Kidney capillary endothelial cell (primary cell): ENCODE results near the gene PTGIS.
A peak's percentile ranks its signal among the peaks of the same experiment; 100 is the strongest.

Experiments
- DNase-seq: peaks from one replicate; pipeline ENCODE4 v3.0.0-alpha.2; 2018; ENCODE audit warnings: low spot score

Gene PTGIS

DNA sequence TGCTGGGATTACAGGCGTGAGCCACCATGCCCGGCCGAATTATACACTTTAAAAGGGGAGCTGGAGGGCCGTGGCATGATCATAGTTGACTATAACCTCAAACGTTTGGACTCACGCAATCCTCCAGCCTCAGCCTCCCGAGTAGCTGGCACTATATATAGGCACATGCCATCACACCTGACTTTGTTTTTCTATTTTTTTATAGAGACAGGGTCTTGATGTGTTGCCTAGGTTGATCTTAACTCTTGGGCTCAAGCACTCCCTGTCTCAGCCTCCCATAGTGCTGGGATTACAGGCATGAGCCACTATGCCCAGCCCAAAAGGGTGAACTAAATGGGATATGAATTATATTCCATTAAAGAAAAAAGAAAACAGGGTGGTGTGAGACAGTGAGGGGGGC is 7.8 kb downstream of the PTGIS start:
- DNase-seq, result no peak

DNA sequence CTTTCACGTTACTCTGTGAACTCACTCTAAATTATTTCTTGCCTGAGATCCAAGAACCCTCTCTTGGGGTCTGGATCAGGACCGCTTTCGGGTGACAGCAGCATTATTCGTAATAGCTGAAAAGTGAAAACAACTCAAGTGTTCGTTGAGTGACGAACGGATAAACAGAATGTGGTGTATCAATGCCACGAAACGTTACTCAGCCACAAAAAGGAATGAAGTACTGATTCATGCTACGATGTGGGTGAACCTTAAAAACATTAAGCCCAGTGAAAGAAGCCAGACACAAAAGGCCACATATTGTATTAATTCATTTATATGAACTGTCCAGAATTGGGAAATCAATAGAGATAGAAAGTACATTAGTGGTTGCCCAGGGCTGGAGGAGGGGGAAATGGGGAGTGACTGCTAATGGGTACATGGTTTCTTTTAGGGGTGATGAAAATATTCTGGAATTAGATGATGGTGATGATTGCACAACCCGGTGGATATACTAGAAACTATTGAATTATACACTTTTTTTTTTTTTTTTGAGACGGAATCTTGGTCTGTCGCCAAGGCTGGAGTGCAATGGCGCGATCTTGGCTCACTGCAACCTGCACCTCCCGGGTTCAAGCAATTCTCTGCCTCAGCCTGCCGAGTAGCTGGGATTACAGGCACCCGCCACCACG is 8.4 kb downstream of the PTGIS start:
- no peak for DNase-seq

DNA sequence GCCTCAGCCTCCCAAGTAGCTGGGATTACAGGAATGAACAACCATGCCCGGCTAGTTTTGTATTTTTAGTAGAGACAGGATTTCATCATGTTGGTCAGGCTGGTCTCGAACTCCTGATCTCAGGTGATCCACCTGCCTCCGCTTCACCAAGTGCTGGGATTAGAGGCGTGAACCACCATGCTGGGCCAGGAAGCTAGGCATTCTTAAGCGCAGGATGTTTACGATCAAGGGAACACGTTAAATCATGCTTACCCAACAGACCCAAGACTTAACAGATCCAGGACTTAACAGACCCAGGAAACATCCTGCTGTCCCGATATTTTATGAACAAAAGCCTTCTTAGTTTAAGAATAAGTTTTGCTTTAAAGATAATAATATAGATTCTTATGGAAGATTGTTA is 9.1 kb downstream of the PTGIS start:
- DNase-seq, result no peak

DNA sequence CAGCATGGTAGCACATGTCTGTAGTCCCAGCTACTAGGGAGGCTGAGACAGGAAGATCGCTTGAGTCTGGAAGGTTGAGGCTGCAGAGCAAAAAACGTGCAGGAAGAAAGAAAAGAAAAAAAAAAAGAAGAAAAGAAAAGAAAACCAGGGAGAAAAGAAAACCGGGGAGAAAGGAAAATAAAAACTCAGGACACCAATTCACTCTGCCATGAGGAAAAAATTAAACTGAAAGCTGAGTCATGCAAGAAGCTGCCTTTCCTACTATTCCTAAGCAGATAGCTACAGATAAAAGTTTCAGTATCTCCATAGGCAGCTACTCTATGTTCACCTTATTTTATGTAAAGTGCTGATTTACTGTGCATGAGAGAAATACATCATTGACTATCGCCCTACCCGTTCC is 10.5 kb downstream of the PTGIS start:
- no peak for DNase-seq

DNA sequence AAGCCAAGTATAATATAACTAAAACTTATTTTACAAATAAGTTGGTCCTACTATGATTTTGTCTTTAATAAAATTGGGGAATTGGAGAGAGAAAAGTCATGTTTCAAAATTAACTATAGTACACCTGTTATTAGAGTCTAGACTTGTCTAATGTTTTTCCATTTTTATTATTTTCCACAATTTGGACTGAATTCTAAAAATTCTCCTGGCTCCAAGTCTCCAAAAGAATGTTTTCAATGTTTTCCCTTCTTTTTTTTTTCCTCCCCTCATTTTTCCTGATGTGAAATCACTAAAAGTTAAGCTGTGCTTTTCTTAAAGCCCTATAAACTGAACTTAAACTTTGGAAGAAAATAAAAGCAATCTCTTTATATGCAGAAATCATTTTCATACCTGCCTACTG is 11.3 kb downstream of the PTGIS start:
- no peak for DNase-seq

DNA sequence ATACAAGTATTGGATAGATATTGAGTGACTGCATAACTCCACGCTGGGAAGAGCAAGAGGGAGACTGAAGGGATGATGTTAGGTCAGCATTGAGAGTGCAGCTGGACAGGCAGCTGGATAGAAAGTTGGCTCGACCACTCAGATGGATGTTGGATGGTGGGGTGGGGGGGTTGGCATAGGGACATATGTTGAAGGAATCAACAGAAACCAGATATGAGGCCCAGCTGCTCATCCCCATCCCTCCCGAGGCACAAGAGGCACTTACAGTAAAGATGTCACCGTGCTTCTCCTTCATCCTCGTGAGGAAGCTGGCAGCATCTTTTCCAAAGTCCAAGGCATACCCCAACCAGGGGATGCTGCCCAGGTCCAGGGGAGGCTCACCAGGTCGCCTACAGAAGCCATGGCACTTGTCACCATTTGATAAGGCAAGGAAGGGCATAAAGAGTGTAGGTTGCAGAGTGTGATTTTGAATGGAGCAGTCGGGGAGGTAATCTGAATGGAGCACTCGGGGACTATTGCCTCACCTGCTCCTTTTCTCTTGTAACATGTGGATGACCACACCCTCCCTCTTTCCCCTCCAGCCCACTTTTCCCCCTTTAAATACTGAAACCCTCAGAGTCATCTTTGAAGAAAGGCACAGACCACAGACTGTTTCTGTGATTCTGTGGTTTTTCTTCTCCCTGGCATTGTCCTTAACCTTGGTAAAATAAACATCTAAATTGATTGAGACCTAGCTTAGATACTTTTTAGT is 18.0 kb downstream of the PTGIS start:
- DNase-seq, result no peak

DNA sequence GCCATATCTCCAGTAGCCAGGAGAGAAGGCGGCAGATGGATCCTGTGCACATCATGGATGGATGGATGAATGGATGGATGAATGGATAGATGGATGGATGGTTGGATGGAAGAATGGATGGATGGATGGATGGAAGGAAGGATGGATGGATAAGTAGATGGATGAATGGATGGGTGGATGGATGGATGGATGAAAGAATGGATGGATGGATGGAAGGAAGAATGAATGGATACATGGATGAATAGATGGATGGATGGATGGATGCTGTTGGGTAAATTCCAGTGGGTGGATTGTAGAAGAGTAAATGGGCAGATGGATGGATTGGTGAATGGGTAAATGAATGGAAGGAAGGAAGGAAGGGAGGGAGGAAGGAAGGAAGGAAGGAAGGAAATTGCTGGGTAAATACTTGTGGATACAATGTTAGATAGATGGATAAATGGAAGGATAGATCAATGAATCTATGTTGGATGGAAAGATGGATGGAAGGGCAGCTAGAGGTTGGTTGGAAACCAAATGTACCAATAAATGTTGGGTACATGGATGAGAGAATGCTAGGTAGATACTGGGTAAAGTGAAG is 19.5 kb downstream of the PTGIS start:
- DNase-seq, result no peak

DNA sequence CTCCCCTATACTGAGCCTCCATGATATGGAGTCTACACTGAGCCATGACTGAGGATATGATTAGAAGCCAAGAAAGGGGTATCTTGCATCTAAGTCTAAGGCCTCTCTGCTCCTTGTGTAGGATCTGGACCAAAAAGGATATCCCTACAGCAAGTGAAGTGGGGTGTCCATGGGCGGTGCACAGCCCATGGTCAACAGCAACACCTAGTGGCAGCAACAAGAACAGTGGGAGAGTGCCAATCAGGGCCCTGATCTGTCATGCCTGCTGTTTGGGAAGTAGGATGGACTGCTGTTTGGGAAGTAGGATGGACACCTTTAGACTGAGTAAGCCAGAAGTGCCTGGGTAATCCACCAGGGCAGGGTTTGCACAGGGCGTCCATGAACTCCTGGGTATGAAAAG is 22.4 kb downstream of the PTGIS start:
- DNase-seq, result no peak

DNA sequence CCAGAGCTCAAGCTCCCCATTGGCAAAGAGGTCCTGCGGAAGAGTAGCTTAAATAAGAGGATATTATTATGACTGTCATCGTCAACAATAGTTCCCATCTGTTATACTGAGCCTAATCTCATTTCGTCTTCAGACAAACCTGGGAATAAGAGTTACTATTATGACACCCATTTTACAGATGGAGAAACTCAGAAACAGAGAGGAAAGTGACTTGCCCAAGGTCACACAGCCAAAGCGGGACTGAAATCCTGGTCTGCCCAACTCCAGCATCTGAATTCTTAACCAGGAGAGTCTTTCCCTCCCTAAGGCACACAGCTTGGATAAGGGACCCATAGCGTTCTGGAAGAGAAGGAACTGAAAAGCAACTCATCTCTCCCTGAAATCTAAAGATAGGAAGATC is 23.4 kb downstream of the PTGIS start:
- DNase-seq, result no peak

DNA sequence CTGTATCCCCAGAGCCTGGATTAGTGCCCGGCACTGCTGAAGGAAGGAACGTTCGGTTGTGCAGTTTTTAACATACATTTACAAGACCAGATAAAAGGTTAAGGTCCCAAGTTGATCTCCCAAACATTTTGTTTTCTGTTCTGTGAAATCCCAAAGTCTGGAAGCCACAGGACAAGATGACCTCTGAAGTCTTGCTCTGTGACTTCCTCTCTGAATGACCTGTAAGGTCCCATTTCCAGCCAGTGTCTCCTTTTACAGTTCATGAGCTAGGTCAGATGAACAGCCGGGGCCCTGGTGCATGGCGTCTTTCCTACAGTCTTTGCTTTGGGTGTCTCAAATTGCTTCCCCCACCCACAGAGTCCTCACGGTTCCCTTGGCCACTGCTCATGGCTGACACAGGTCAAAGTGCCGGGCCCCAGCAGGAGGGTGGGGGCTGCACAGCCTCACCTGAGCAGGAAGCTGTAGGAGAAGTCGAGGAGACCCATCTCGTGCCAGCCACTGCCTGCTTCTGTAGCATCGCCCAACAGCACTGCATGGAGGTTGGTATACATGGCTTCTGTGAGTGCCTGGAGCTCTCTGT is 24.0 kb downstream of the PTGIS start:
- no peak for DNase-seq

DNA sequence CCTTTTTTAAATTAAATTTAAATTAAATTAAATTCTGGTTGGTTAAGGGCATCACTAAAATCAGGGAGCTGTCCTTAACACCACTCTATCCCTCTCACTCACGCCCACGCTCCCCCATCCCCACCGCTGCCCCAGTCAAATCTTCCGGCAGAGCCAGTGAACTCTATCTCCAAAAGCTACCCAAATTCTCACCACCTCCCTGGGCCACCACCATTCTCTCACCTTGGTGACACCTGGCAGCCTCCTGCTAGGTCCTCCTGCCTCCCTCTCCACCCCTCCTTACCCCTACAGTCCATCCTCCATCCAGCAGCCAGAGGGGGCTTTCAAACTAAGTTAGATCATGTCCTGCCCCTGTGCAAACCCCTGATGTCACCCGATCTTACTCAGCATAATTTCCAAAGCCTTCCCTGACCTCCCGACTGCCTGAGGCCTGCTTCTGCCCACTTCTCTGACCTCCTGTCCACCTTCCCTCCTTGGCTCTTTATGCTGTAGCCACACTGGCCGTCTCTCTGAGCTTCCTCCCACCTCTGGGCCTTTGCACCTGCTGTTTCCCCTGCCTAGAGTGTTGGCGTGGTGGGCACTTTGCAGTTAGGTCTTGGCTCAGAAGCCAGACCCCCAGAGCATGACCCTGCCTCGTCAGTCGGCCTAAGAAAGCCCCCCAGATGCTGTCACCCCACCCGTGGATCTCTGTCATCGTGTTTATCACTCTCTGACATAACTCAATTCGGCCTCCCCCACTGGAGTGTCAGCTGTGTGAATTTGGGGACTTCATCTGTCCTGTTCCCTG is 24.7 kb downstream of the PTGIS start:
- DNase-seq, result no peak

DNA sequence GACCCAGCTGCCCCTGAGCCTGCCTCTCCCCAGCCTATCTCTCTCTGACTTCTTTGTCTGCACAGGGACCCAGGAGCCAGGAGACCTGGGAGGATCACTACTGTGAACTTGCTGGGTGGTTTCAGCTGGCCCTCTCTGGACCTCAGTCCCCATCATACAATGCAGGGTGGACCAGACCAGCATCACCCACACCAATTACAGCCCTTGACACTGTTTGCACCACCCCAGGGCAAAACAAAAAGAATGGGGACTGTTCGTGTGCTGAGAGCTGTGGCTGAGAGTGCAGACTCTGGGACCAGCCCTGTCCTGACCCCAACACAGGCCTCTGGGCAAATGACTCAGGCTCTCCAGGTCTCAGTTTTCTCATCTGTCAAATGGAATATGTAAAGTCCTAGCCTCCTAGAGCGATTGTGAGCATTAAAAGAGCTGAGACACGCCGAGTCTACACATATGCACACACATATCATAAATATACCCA is 25.4 kb downstream of the PTGIS start:
- no peak for DNase-seq

DNA sequence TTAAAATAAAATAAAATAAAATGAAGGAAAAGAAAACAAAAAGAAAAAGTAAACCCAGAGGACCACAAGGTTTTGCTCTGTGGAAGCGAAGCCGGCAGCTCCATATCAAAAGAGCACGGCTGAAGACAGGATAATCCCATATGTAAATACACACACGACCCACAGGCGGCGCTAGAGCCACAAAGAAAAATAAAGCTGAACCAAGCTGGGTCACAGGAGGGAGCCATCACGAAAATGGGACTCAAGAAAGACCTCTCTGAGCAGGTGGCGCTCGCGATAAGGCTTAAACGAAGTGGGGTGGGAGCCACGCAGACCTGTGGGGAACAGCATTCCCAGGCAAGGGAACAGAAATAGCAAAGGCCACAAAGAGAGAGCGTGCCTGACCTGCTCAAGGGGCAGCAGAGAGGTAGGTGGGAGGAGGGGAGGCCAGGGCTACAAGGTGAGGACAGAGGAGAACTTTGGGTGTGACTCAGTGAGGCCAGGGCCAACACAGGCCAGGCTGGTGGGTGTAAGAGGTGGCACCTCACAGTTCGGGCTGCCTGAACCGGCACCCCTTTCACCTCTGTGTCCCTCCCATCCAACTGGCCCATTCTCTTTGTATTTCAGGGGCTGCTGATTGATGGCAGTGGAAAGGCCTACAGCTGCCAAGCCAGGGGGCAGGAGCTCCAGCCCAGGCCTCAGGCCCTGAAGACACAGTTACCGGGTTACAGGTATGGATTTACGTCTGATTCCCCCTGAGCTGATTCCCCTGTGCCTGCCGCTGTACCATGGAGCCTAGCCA is 26.0 kb downstream of the PTGIS start:
- peak; percentile 33 for DNase-seq

DNA sequence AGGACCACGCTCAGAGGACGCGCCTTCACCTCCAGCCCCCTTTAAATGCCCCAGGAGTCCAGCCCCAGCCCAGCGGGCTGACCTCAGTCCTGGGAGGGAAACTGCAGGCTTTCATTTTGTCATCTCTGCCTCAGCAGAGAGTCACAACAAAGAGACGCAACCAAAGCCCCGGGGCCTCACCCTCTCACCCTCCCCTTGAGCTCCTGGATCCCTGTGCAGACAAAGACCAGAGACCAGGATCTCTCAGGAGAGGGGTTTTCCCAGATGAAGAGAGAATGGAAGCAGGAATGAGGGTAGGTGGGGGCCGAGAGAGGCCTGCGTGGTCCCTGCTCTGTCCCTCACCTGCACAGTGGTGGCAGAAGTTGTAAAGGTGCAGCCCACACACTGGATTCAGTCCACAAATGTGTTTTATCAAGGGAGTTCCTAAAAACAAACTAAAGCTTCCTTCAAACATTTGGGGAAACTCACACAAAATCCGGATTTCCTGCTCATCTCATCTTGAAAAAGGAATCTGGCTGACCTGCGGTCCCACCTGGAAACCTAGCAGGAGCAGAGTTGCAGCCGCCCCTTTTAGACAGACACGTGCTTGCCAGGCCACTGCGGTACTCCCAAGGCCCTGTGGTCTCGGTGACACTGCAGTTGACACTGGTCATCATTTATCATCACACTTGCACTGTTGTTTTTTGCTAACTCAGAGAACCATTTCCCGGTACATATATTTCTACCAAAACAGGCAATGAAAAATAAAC is 27.1 kb downstream of the PTGIS start:
- DNase-seq, result no peak

DNA sequence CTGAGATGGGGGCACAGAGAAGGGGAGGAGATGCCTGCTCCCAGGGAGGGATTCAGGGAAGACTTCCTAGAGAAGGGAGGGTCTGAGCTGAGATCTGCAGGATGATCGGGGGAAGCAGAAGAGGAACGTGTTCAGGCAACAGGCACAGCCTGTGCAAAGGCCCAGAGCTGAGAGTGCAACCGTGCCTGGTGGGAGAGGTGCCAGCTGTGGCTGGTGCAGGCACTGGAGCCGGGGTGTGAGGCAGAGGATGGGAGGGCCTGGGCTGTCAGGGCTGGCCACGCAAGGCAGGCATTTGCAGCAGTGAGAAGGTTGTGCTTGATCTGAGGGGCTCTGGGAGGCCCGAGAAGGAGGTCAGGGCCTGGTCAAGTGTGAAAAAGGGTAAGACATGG is 27.7 kb downstream of the PTGIS start:
- no peak for DNase-seq

DNA sequence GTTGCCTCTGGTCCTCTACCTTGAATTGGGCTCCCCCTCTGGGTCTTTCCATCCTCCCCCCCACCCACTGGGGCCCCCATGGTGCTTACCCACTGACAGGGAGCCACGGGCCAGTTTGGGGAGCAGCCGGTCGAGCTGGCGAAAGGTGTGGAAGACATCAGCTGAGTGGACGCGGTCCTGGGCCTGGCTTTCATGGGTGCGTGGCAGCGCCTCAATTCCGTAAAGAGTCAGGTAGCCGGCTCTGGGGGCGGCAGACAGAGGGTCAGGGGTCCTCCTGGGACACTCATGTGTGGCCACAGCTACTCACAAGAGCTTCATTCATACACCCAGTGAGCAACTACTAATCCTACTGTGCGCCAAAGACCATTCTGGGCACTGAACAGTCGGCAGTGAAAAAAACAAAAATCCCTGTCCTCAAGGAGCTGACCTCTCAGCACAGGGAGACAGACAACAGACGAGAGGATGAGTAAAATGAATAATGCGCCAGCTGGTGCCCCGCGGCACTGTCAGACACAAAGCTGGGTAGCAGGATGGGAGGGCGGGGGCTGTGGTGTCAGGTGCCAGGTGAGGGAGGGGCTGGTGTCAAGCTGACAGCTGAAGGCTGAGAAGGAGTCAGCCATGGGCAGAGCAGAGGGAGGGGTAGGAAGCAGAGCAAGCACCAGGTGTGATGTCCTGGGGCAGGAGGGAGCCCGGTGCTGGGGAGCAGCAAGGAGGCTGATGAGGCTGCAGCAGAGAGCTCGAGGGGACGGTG is 28.3 kb downstream of the PTGIS start:
- no peak for DNase-seq

DNA sequence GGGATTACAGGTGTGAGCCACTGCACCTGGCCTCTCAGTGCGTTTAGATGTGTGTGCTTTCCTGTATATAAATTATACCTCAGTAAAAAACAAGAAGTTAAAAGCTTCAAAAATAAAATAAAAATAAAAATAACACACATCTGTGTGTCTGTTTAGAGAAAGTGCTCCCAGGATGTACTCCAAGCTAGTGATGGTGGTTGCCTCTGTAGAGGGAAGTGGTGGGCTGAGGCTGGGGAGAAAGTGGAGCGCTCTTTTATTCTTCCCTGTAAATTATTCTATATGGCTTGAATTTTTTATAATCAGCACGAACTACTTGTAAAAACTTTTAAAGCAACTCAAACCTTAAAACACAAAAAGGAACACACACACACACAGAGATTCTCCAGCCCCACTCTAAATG is 29.0 kb downstream of the PTGIS start:
- no peak for DNase-seq

DNA sequence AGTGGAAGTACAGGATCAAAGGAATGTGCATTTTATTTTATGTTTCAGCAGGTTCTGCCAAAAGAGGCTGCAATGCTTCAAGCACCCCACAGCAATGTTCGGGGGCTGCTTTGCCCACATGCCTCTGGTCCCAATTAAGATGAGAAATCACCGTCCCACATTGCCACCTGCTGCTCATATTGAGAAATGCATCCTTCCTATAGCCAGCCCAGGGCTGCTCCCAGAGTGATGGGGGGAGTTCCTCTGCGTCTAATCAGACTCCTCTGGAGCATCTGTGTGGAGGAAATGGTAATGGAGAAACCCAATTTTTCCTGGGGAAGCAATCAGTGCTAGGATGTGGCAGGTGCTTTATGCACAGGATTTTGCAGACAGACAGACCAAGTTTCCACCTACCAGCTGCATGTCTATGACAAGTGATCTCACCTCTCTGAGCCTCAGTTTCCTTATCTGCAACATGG is 33.7 kb downstream of the PTGIS start:
- peak; percentile 61 for DNase-seq

DNA sequence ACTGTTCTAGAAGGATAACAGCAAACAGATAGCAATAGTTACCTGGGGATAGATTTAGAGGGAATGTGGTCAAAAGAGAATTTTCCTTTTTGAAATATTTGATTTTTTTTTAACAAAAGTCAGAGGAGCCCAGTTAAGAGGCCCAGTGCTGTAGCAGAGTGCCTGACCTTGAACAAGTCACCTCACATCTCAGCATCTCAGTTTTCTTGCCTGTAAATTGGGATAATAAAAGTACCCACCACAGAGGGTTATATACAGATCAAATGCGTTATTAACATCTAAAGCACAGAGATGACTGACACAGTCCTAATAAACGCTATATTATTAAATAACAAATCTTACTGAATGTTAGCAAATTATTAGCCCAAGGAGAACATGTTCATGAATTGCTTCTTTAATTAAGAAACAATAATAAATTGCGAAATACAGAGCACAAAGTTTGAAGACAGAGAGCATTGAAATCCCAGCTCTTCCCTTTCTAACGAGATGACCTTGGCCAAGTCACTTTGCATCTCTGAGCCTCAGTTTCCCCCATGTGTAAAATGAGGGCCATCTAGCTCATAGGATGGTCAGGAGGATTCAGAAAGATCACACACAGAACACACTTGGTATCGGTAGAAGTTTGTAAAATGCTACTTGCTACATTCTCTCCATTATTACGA is 35.5 kb downstream of the PTGIS start:
- DNase-seq, result no peak
